GM12891 (cell line): Measurements from ENCODE around the gene UPB1.

ENCODE experiments used
- PAX5 ChIP-seq: IDR thresholded peaks from 2 replicates; pipeline ENCODE4 v1.6.1; 2011; ENCODE audit warnings: low read length, moderate library complexity, mild to moderate bottlenecking; ENCODE audit not compliant: insufficient read depth, severe bottlenecking
- POLR2A ChIP-seq: IDR thresholded peaks from 2 replicates; pipeline ENCODE4 v1.6.1; 2011; ENCODE audit warnings: low read depth, low read length, control low read depth
- POLR2AphosphoS5 ChIP-seq: IDR thresholded peaks from 2 replicates; pipeline ENCODE4 v1.6.1; 2011; ENCODE audit warnings: low read depth, low read length, control low read depth
- POU2F2 ChIP-seq: IDR thresholded peaks from 2 replicates; pipeline ENCODE4 v1.6.1; 2011; ENCODE audit warnings: low read depth, mild to moderate bottlenecking, control low read depth, low read length, moderate library complexity
- SPI1 ChIP-seq: IDR thresholded peaks from 2 replicates; pipeline ENCODE4 v1.6.1; 2011; ENCODE audit warnings: low read depth, low read length, control low read depth
- TAF1 ChIP-seq: IDR thresholded peaks from 2 replicates; pipeline ENCODE4 v1.6.1; 2011; ENCODE audit warnings: low read depth, low read length, control low read depth

DNA sequence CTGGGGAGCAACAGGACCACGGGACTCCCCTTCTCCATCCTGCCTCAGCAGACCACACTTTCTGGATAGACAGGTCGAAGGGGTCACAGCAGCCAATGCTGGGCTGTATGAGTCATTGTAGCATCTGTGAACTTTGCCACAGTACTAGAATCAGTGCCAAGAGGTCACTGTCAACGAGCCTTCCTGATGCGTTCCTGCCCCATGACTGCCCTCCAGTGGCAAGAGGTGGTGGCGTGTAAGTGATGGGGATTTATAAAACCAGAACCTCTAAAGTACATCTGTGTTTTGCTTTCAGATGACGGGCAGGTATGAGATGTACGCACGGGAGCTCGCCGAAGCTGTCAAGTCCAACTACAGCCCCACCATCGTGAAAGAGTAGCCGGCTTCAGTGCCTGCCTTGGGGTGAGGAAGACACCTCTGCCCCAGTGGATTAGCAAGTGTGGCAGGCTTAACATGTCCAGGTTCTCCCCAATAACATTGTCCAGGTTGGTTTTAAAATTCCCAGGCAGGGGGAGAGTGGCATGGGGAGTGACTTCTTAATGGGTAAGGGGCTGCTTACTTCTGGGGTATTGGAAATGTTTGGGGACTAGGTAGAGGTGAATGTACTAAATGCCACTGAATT lies 30.4 kb downstream of the UPB1 start:
- TF ChIP-seq POLR2AphosphoS5 (no peak), POLR2A (no peak), PAX5 (no peak), TAF1 (no peak), SPI1 (no peak), POU2F2 (no peak)
